H4 (cell line): ENCODE results near the gene PPP6R1. TPM values are rescaled to one million over a fixed set of nuclear protein-coding genes. Genes with fewer than 3 reads are reported as not detected.

Source experiments
- DNase-seq: peaks from one replicate; pipeline ENCODE4 v3.0.0-alpha.2; 2015; ENCODE audit warnings: low spot score
- total RNA-seq: library from RNA; depleted of rRNA; stranded (reverse); fragments of >200 nt; shearing (Covaris generic); gene quantifications from 2 replicates; pipeline ENCODE4 v1.2.3, GENCODE V29; 2014; rRNA removed

The PPP6R1 gene
- total RNA-seq, 1 experiment from 2014 or later, result 29.7 TPM

DNA sequence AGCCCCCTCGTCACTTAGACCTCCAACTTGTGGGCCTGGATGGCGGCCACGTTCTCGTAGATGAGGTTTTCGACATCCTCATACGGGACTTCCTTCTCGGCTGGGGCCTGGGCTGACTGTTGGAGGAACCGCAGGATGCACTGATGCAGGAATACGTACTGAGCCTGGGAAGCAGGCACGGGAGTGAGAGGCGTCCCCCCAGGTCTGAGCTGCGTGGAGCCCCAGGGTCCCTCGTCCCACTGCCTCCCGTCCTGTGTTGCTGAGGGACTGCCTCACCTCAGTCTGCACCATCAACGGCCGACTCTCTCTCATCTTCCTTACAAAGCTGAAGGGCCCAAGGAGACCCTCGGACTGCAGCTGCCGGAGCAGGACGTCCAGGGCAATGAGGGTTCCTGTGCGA, 77.1 kb downstream of the PPP6R1 start:
- no peak for DNase-seq

Other genes with a start within 250 kb of the PPP6R1 start
- gene GP6, start 220.8 kb downstream of the PPP6R1 start, total RNA-seq, result not detected in 2 replicates
- gene RDH13, start 195.9 kb downstream of the PPP6R1 start, total RNA-seq, result 18.1 and 43.0 TPM in 2 replicates
- 2.2 and 4.3 TPM in 2 replicates for gene EPS8L1, start 183.1 kb downstream of the PPP6R1 start, total RNA-seq
- gene PPP1R12C, start 141.4 kb downstream of the PPP6R1 start, total RNA-seq, result 18.0 and 26.4 TPM in 2 replicates
- 300 and 334 TPM in 2 replicates for gene TNNT1, start 109.8 kb downstream of the PPP6R1 start, total RNA-seq
- not detected in 2 replicates for gene TNNI3, start 101.3 kb downstream of the PPP6R1 start, total RNA-seq
- 7.0 and 10.1 TPM in 2 replicates for gene DNAAF3, start 92.4 kb downstream of the PPP6R1 start, total RNA-seq
- gene SYT5, start 78.7 kb downstream of the PPP6R1 start, total RNA-seq, result 0.62 TPM in 1 of 2 replicates, not detected in the other
- gene PTPRH, start 49.5 kb downstream of the PPP6R1 start, total RNA-seq, result 3.8 and 5.5 TPM in 2 replicates
- gene TMEM86B, start 30.3 kb downstream of the PPP6R1 start, total RNA-seq, result 0.81 TPM in 1 of 2 replicates, not detected in the other
- gene HSPBP1, start 21.1 kb upstream of the PPP6R1 start, total RNA-seq, result 57.7 and 65.2 TPM in 2 replicates
- gene BRSK1, start 25.0 kb upstream of the PPP6R1 start, total RNA-seq, result 4.6 and 13.1 TPM in 2 replicates
- gene TMEM150B, start 66.3 kb upstream of the PPP6R1 start, total RNA-seq, result not detected in 2 replicates
- gene KMT5C, start 80.9 kb upstream of the PPP6R1 start, total RNA-seq, result 5.4 and 7.9 TPM in 2 replicates
- gene COX6B2, start 95.7 kb upstream of the PPP6R1 start, total RNA-seq, result 0.95 TPM in 1 of 2 replicates, not detected in the other
- gene GARIN5B, start 104.2 kb upstream of the PPP6R1 start, total RNA-seq, result not detected in 2 replicates
- 1.4 and 1.8 TPM in 2 replicates for gene IL11, start 111.4 kb upstream of the PPP6R1 start, total RNA-seq
- gene TMEM190, start 117.8 kb upstream of the PPP6R1 start, total RNA-seq, result not detected in 2 replicates
- gene TMEM238, start 125.3 kb upstream of the PPP6R1 start, total RNA-seq, result not detected in 2 replicates
- 1,100 and 1,282 TPM in 2 replicates for gene RPL28, start 126.9 kb upstream of the PPP6R1 start, total RNA-seq
- 284 and 324 TPM in 2 replicates for gene UBE2S, start 148.8 kb upstream of the PPP6R1 start, total RNA-seq
- not detected in 2 replicates for gene SHISA7, start 184.3 kb upstream of the PPP6R1 start, total RNA-seq
- 187 and 279 TPM in 2 replicates for gene ISOC2, start 202.6 kb upstream of the PPP6R1 start, total RNA-seq
- not detected in 2 replicates for gene C19orf85, start 205.7 kb upstream of the PPP6R1 start, total RNA-seq
- 1.4 and 3.9 TPM in 2 replicates for gene ZNF628, start 217.6 kb upstream of the PPP6R1 start, total RNA-seq
- gene NAT14, start 226.2 kb upstream of the PPP6R1 start, total RNA-seq, result 28.0 and 28.9 TPM in 2 replicates
- 0.23 and 0.29 TPM in 2 replicates for gene SSC5D, start 229.4 kb upstream of the PPP6R1 start, total RNA-seq